HPDE6-E6E7 (cell line): ENCODE data around the gene UROD.
"Not testable (repeated sequence)": the region's sequence is repeated elsewhere in the genome, so short reads cannot be mapped to it uniquely, and the experiment has no call there.

Experiments used
- DNase-seq: peaks from one replicate; pipeline ENCODE4 v3.0.0; 2011; ENCODE audit warnings: missing footprints; ENCODE audit errors: extremely low spot score

The UROD gene

DNA sequence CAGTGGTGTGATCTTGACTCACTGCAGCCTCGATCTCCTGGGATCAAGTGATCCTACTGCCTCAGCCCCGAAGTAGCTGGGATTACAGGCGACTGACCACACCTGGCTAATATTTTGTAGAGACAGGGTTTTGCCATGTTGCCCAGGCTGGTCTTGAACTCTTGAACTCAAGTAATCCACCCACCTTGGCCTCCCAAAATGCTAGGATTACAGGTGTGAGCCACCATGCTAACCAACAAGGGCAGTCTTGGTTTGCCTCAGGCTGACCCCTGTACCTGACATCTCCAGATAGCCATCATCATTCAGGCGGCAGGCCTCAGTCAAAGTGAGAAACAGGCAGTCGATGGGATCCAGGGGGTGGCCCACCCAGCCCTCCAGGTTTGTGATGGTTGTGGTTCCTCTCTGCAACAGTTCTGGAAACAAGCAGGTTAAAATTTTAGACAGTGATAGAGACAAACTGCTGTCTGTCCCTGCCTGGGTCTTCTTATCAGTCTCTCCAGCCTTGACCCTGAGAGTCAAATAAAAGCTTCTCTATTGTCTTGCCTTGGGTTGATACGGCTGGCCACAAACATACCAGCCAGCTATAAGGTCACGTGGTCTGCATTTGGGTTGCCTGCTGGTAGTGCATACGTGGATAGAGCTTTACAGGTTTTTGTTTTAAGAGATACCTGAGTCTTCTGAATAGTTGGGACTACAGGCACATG is 26.8 kb downstream of the UROD start:
- no peak for DNase-seq

DNA sequence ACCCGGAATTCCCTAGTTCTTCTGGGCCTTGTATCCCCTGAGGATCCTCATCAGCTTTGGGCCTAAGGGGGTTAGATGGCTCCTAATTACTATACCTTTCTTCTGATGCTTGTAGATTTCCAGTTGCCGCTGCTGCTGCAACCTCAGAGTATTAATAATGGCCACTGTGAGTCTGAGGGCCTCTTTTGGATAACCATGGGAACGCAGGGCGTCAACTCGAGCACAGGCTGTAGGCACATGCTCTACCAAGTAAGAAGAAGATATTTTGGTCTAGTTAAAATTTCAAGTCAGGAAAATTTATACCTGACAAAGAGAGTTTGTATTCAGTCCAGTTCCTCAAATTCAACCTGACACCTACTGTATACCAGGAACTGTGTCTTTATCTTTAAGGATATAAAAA is 28.2 kb downstream of the UROD start:
- no peak for DNase-seq

DNA sequence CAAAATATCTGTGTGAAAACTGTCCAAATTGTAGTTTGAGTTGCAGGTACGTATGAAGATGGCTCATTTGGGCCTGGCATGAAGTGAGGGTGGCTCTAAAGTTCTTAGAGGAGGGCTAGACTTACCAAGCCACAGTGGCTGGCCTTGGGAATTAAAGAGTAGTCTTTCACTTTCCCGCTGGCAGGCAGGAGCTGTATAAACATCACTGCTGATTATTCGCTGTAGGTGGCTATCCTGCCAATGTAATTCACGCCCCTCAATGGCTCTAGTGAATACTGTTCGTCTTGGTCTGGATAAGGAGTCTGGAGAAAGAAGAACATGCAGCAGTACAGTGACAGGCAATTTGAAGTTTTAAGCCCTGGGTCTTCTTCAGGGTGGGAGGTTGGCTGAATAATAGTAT is 31.0 kb downstream of the UROD start:
- DNase-seq: no peak

DNA sequence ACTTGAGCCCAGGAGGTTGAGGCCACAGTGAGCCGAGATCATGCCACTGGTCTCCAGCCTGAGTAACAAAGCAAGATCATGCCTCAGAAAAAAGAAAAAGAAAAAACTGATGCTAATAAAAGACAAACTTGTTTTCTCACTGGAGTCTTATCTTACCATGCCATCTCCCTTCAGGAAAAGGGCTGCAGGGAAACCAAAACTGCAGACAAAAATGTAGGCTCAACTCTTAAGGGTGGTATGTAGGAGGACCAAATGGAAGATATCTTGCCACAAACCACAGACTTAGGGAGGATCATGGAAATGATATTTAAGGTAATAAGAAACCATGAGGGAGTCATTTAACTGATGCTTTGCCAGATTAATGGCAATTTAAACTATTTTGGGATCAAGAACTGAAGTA is 32.9 kb downstream of the UROD start:
- DNase-seq: no peak

DNA sequence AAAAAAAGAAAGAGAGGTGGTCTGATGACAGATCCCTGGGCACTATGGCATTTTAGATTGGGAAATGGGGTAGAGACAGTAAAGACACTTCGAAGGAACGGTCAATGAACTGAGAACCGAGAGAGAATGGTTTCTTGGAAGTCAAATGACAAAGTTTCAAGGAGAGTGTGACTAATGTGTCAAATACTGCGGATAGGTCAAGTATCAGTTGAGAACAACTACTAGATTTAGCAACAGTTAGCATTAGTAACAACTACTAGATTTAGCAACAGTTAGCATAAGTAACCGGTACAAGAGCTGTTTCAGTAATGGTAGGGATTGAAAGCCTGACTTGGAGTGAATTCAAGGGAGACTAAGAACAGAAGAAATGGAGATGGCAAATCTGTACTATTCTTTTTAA is 35.0 kb downstream of the UROD start:
- no peak for DNase-seq

DNA sequence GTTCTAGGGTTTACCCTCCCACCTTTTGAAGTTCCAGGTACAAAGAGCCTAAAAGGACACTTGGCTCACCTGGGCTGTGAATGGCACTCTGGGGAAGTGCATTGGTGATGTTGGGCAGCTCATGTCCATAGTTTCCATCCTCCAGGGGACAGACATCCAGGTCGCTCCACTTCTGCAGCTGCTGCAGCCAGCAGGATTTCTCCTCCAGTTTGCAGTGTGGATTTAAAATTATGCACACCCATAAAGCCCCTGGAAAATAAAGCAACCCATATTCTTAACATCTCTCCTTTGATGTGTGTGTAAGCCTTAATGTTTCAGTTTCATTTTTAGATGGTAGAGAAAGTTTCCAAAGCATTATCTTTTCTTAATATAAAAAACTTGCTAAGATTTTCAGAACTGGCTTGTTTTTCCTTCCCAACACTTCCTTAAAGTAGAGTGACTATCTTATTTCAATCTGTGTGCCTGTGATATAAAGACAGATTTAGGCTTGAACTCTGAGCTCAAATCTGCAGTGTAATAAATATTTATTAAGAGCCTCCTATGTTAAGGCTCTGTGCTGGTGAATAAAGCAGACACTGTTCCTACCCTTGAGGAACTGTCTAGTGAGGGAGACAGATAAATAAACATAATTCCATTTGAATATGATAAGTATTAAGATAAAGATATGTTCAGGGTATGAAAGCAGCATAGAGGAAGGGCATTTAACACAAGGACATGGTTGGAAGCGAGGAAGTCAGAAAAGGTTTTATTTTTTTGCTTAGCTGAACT is 39.1 kb downstream of the UROD start:
- no peak for DNase-seq

DNA sequence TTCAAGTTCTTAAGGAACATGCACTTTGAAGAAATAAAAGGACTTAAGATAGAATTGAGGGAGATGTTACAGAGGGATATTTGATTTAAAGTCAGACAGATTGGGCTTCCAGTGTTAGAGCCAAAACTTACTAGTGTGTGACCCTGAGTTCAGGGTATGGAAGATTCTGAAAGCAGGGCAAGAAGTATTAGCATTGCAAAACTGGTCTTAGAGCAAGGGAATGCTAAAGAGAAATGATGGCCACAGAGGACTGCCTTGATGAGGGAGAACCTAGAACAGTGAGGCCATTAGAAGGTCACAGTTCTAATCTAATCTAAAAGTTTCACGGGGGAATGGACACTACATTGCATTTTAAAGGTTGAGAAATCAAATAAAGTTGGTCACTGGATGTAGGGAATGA is 45.5 kb downstream of the UROD start:
- no peak for DNase-seq

DNA sequence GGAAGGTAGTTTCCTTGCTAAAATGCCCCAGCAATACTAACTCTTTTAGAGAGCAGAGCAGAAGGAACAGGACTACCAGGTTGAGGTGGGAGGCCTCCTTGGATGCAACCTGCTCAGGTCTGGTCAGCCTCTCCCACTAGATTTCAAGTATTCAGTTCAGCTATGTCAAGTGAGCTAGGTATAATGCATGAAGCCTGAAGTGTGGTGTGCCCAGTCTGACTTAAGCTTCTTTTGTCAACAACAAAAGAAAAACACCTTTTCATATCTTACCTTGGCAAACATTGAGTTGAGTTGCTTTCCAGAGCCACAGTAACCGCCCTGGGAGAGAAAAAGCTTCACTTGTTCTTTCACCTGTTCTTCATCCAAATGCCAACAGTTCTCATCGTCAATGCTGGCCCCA is 47.8 kb downstream of the UROD start:
- no peak for DNase-seq

DNA sequence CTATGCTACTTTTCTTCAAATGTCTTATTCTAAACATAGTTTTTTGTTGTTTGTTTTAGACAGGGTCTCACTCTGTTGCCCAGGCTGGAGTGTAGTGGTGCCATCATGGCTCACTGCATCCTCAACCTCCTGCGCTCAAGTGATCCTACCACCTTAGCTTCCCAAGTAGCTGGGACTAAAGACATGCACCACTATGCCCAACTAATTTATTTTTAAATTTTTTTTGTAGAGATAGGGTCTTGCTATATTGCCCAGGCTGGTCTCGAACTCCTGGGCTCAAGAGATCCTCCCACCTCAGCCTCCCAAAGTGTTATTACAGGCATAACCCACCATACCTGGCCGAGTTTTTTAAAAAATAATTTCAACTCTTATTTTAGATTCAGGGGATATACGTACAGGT is 50.4 kb downstream of the UROD start:
- DNase-seq: not testable (repeated sequence)

DNA sequence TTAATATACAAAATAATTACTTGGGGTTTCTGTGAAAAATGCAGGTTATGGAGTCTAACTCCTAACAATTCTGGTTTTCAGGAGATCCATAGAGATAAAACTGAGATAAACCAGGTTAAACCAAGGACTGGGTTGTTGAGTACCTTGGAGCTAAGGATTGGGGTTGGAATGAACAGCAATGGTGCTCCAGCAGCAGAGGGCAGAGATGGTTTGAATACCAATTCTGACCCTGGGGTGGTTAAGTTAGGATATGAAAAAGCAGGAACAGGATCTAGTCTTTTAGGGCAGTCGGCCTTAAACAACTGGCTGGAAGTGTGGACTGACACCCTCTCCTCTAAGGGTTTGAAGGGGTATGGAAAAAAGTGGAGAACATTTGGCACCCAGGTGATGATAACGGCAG is 53.0 kb downstream of the UROD start:
- DNase-seq: no peak
